H9 (cell line): ENCODE data around the gene CCSER1. TPM values are rescaled to one million over a fixed set of nuclear protein-coding genes. Genes with fewer than 3 reads are reported as not detected.

Source experiments
- DNase-seq: peaks from one replicate; pipeline ENCODE4 v3.0.0-alpha.2; 2017
- H2AFZ ChIP-seq: one replicate; pipeline ENCODE4 v1.6.1; 2013; ENCODE audit warnings: mild to moderate bottlenecking, low read length, control low read depth, moderate library complexity
- H2AK5ac ChIP-seq: 2 replicates; pipeline ENCODE4 v1.6.1; 2013; ENCODE audit warnings: low read length, control low read depth, mixed read lengths; ENCODE audit not compliant: insufficient read length
- H2BK120ac ChIP-seq: one replicate; pipeline ENCODE4 v1.6.1; 2013; ENCODE audit warnings: low read depth, mild to moderate bottlenecking, low read length, control low read depth, inconsistent platforms; ENCODE audit not compliant: poor library complexity, severe bottlenecking
- H2BK12ac ChIP-seq: 2 replicates; pipeline ENCODE4 v1.6.1; 2013; ENCODE audit warnings: low read length, control low read depth, mixed read lengths, low read depth; ENCODE audit not compliant: insufficient read length
- H2BK15ac ChIP-seq: 2 replicates; pipeline ENCODE4 v1.6.1; 2013; ENCODE audit warnings: low read depth, low read length, control low read depth
- H2BK20ac ChIP-seq: one replicate; pipeline ENCODE4 v1.6.1; 2013; ENCODE audit warnings: low read depth, mild to moderate bottlenecking, low read length, control low read depth, inconsistent platforms; ENCODE audit not compliant: poor library complexity, severe bottlenecking
- H2BK5ac ChIP-seq: 2 replicates; pipeline ENCODE4 v1.6.1; 2013; ENCODE audit warnings: low read length, control low read depth, mixed read lengths; ENCODE audit not compliant: insufficient read length
- H3K14ac ChIP-seq: 2 replicates; pipeline ENCODE4 v1.6.1; 2013; ENCODE audit warnings: low read length, control low read depth; ENCODE audit not compliant: insufficient read depth
- H3K18ac ChIP-seq: 2 replicates; pipeline ENCODE4 v1.6.1; 2013; ENCODE audit warnings: low read depth, mild to moderate bottlenecking, mixed read lengths, low read length, control low read depth; ENCODE audit not compliant: insufficient read length
- H3K23ac ChIP-seq: 2 replicates; pipeline ENCODE4 v1.6.1; 2013; ENCODE audit warnings: low read length, control low read depth, mixed read lengths, low read depth; ENCODE audit not compliant: insufficient read length
- H3K23me2 ChIP-seq: 2 replicates; pipeline ENCODE4 v1.6.1; 2013; ENCODE audit warnings: low read depth, mild to moderate bottlenecking, mixed read lengths, low read length, control low read depth; ENCODE audit not compliant: insufficient read length, poor library complexity, severe bottlenecking
- H3K27ac ChIP-seq: 2 replicates; pipeline ENCODE4 v1.5.1; 2013; ENCODE audit warnings: low read length, control low read depth, mixed read lengths, low read depth; ENCODE audit not compliant: insufficient read length
- H3K27me3 ChIP-seq: 2 replicates; pipeline ENCODE4 v1.6.1; 2013; ENCODE audit warnings: low read length, control low read depth, inconsistent platforms; ENCODE audit not compliant: insufficient read depth
- H3K4ac ChIP-seq: 2 replicates; pipeline ENCODE4 v1.6.1; 2013; ENCODE audit warnings: low read depth, mild to moderate bottlenecking, control low read depth, inconsistent platforms, low read length, moderate library complexity
- H3K4me1 ChIP-seq: 2 replicates; pipeline ENCODE4 v1.6.1; 2013; ENCODE audit warnings: low read length, control low read depth, inconsistent platforms; ENCODE audit not compliant: insufficient read depth
- H3K4me2 ChIP-seq: 2 replicates; pipeline ENCODE4 v1.6.1; 2013; ENCODE audit warnings: low read length, control low read depth, mixed read lengths; ENCODE audit not compliant: insufficient read length, insufficient read depth
- H3K56ac ChIP-seq: 2 replicates; pipeline ENCODE4 v1.6.1; 2013; ENCODE audit warnings: low read depth, mild to moderate bottlenecking, mixed read lengths, low read length, control low read depth; ENCODE audit not compliant: insufficient read length
- H3K79me1 ChIP-seq: 2 replicates; pipeline ENCODE4 v1.6.1; 2013; ENCODE audit warnings: low read depth, mild to moderate bottlenecking, moderate library complexity, low read length, control low read depth, inconsistent platforms; ENCODE audit not compliant: insufficient read depth, poor library complexity, severe bottlenecking
- H3K79me2 ChIP-seq: 2 replicates; pipeline ENCODE4 v1.6.1; 2013; ENCODE audit warnings: low read length, control low read depth, inconsistent platforms; ENCODE audit not compliant: insufficient read depth
- H3K9ac ChIP-seq: 2 replicates; pipeline ENCODE4 v1.6.1; 2013; ENCODE audit warnings: low read length, control low read depth, mixed read lengths; ENCODE audit not compliant: insufficient read length; ENCODE audit errors: extremely low read depth
- H3K9me3 ChIP-seq: one replicate; pipeline ENCODE4 v1.6.1; 2013; ENCODE audit warnings: low read depth, low read length, inconsistent platforms; ENCODE audit not compliant: control insufficient read depth
- H3T11ph ChIP-seq: one replicate; pipeline ENCODE4 v1.6.1; 2013; ENCODE audit warnings: mild to moderate bottlenecking, low read length, control low read depth, inconsistent platforms
- H4K20me1 ChIP-seq: one replicate; pipeline ENCODE4 v1.6.1; 2013; ENCODE audit not compliant: control insufficient read depth, insufficient read length, insufficient read depth
- H4K5ac ChIP-seq: 2 replicates; pipeline ENCODE4 v1.6.1; 2013; ENCODE audit warnings: low read depth, mild to moderate bottlenecking, mixed read lengths, low read length, control low read depth; ENCODE audit not compliant: insufficient read length
- H4K8ac ChIP-seq: replicated peaks from 2 replicates; pipeline ENCODE4 v1.6.1; 2013; ENCODE audit warnings: low read length, control low read depth, mixed read lengths, low read depth; ENCODE audit not compliant: insufficient read length
- H4K91ac ChIP-seq: 2 replicates; pipeline ENCODE4 v1.6.1; 2013; ENCODE audit warnings: low read depth, mild to moderate bottlenecking, moderate library complexity, mixed read lengths, low read length, control low read depth; ENCODE audit not compliant: insufficient read length
- H3K27ac Mint-ChIP-seq, 3 experiments: 2 replicates in 2 of 3; 3 replicates in 1 of 3; pipeline ENCODE4 v1.8.0; 2020 to 2021; ENCODE audit warnings: mixed read lengths in 3 of 3, mild to moderate bottlenecking in 1 of 3, moderate library complexity in 1 of 3
- H3K27me3 Mint-ChIP-seq: 2 replicates; pipeline ENCODE4 v1.8.0; 2021; ENCODE audit warnings: low read depth, mild to moderate bottlenecking, moderate library complexity, mixed read lengths
- H3K36me3 Mint-ChIP-seq, 3 experiments: 2 replicates in 2 of 3; 3 replicates in 1 of 3; pipeline ENCODE4 v1.8.0; 2020 to 2021; ENCODE audit warnings: low read depth in 3 of 3, mixed read lengths in 3 of 3; ENCODE audit not compliant: insufficient read depth in 1 of 3
- H3K4me1 Mint-ChIP-seq, 2 experiments: 2 replicates each; pipeline ENCODE4 v1.8.0; 2020; ENCODE audit warnings: mixed read lengths in 2 of 2
- H3K4me3 Mint-ChIP-seq, 2 experiments: 2 replicates in 1 of 2; 3 replicates in 1 of 2; pipeline ENCODE4 v1.8.0; 2020 to 2021; ENCODE audit warnings: mild to moderate bottlenecking in 2 of 2, mixed read lengths in 2 of 2, moderate library complexity in 1 of 2
- H3K9me3 Mint-ChIP-seq, 2 experiments: 2 replicates in 1 of 2; 3 replicates in 1 of 2; pipeline ENCODE4 v1.8.0; 2020; ENCODE audit warnings: mild to moderate bottlenecking in 2 of 2, mixed read lengths in 2 of 2, moderate library complexity in 1 of 2
- CTCF ChIP-seq: fragments of 200-600 bp; sonication (generic); conservative IDR thresholded peaks from 3 replicates; pipeline ENCODE4 v1.8.0; 2021; ENCODE audit warnings: antibody characterized with exemption, mild to moderate bottlenecking
- WGBS: extraction: QIAGEN DNeasy Blood & Tissue Kit; methylation state at CpG from one replicate; pipeline ENCODE4 v1.1.7; 2013; ENCODE audit warnings: missing lambda C conversion rate, low lambda C conversion rate, mixed read lengths; ENCODE audit not compliant: insufficient read length; ENCODE audit errors: extremely low coverage; 5-methylcytosine and 5-hydroxymethylcytosine counted together
- total RNA-seq: library from RNA; stranded (reverse); gene quantifications from 2 replicates; pipeline ENCODE4 v1.2.1, GENCODE V29; 2021

The CCSER1 gene
- total RNA-seq, 1 experiment from 2014 or later: 0.37 TPM

- Histone ChIP-seq H3K4me1 (no peaks in the 10 kb centered on the region), H3K9ac (no peak overlapping the region), H2BK20ac (no peak overlapping the region), H2BK12ac (no peak overlapping the region), H3K56ac (no peak overlapping the region), H3K14ac (no peak overlapping the region), H3K23ac (no peak overlapping the region), H3K23me2 (no peaks in the 10 kb centered on the region), H3K9me3 (no peaks in the 10 kb centered on the region), H4K5ac (no peak overlapping the region), H3K4ac (no peak overlapping the region), H2BK15ac (no peak overlapping the region), H3K27ac (no peak overlapping the region), H2AFZ (no peak overlapping the region), H2BK5ac (no peak overlapping the region), H3K79me1 (no peaks in the 10 kb centered on the region), H3K4me2 (no peak overlapping the region), H3K79me2 (no peaks in the 10 kb centered on the region), H2BK120ac (no peak overlapping the region), H4K20me1 (no peaks in the 10 kb centered on the region), H2AK5ac (no peak overlapping the region), H3K18ac (no peak overlapping the region), H3K27me3 (no peaks in the 10 kb centered on the region), H3T11ph (no peak overlapping the region), H4K8ac (no peak overlapping the region), H4K91ac (no peak overlapping the region)
- H3K36me3 Mint-ChIP-seq: no peaks in the 10 kb centered on the region
- no peaks in the 10 kb centered on the region; a peak in 1 of 5 replicates for H3K9me3 Mint-ChIP-seq
- DNase-seq: no peak
- no CpG with 5 or more reads among the region's 1 CpG for WGBS
- peaks cover 7% of the 10 kb centered on the region in 2 experiments; a peak in 3 of 4 replicates for H3K4me1 Mint-ChIP-seq
- no peak overlapping the region for H3K4me3 Mint-ChIP-seq
- H3K27me3 Mint-ChIP-seq: no peaks in the 10 kb centered on the region
- H3K27ac Mint-ChIP-seq: no peak overlapping the region
- no peak for TF ChIP-seq CTCF
Observed at GRCh38 chr4:90994851-90995574, 867.8 kb downstream of the CCSER1 start.
